Neural cell (in vitro differentiated cells): Measurements from ENCODE around the gene TMEM74B.

Experiments used
- CTCF ChIP-seq: fragments of 450-650 bp; IDR thresholded peaks from 2 replicates; pipeline ENCODE4 v1.5.1; 2014; ENCODE audit warnings: antibody characterized with exemption, mild to moderate bottlenecking, moderate library complexity; ENCODE audit not compliant: poor library complexity, severe bottlenecking
- EP300 ChIP-seq: fragments of 450-650 bp; conservative IDR thresholded peaks from 2 replicates; pipeline ENCODE4 v1.6.1; 2014; ENCODE audit warnings: antibody characterized with exemption, mild to moderate bottlenecking, moderate library complexity; ENCODE audit not compliant: poor library complexity, severe bottlenecking
- EZH2 ChIP-seq: fragments of 200-600, 300-800 bp; shearing (Covaris generic), sonication (generic); IDR thresholded peaks from 2 replicates; pipeline ENCODE4 v1.6.1; 2014; ENCODE audit warnings: antibody characterized with exemption, low read length, borderline replicate concordance, mild to moderate bottlenecking; ENCODE audit not compliant: insufficient read depth, poor library complexity, severe bottlenecking
- POLR2AphosphoS5 ChIP-seq: IDR thresholded peaks from 2 replicates; pipeline ENCODE4 v1.6.1; 2012
- RAD21 ChIP-seq: fragments of 450-650 bp; conservative IDR thresholded peaks from 2 replicates; pipeline ENCODE4 v1.6.1; 2014; ENCODE audit warnings: antibody characterized with exemption, mild to moderate bottlenecking, moderate library complexity
- REST ChIP-seq: IDR thresholded peaks from 2 replicates; pipeline ENCODE4 v1.6.1; 2012; ENCODE audit warnings: borderline replicate concordance

- no peak for TF ChIP-seq CTCF
- TF ChIP-seq EP300 = no peak
- no peak for TF ChIP-seq POLR2AphosphoS5
- no peak for TF ChIP-seq REST
- no peak for TF ChIP-seq EZH2
- TF ChIP-seq RAD21 = no peak
These were observed 19.8 kb upstream of the TMEM74B start for GRCh38 chr20:1204576-1204975.
